Panc1 (cell line): Measurements from ENCODE around the gene LDB3.

Experiments used
- POLR2AphosphoS5 ChIP-seq: IDR thresholded peaks from 2 replicates; pipeline ENCODE4 v1.6.1; 2012; ENCODE audit warnings: mild to moderate bottlenecking, low read depth, low read length, moderate library complexity
- TF ChIP-seq, protein P1 (sequence below): fragments of 450-650 bp; IDR thresholded peaks from 2 replicates; pipeline ENCODE4 v1.5.1; 2017; ENCODE audit warnings: mild to moderate bottlenecking

DNA sequence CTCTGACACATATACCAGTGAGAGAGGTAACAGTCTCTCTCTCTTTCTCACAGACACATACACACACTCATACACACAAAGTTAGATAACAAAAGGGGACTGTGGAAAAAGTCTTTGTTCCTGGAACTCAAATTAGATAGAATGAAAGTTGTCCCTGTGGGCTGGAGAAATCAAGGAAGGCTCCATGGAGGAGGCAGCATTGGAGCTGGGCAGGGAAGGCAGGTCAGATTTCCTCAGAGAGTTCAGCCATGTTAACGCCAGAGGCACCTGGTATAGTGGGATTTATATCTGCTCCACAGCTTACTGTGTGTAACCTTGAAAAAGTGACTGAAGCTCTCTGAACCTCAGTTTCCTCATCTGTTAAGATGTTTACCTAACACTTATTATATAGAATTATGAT lies 38.7 kb downstream of the LDB3 start:
- no peak for TF ChIP-seq POLR2AphosphoS5
- TF ChIP-seq, protein P1, sequence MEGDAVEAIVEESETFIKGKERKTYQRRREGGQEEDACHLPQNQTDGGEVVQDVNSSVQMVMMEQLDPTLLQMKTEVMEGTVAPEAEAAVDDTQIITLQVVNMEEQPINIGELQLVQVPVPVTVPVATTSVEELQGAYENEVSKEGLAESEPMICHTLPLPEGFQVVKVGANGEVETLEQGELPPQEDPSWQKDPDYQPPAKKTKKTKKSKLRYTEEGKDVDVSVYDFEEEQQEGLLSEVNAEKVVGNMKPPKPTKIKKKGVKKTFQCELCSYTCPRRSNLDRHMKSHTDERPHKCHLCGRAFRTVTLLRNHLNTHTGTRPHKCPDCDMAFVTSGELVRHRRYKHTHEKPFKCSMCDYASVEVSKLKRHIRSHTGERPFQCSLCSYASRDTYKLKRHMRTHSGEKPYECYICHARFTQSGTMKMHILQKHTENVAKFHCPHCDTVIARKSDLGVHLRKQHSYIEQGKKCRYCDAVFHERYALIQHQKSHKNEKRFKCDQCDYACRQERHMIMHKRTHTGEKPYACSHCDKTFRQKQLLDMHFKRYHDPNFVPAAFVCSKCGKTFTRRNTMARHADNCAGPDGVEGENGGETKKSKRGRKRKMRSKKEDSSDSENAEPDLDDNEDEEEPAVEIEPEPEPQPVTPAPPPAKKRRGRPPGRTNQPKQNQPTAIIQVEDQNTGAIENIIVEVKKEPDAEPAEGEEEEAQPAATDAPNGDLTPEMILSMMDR = no peak
